ENCODE data around the gene TMEM92.
"Not testable (repeated sequence)": the region's sequence is repeated elsewhere in the genome, so short reads cannot be mapped to it uniquely, and the experiment has no call there.

Gene TMEM92

DNA sequence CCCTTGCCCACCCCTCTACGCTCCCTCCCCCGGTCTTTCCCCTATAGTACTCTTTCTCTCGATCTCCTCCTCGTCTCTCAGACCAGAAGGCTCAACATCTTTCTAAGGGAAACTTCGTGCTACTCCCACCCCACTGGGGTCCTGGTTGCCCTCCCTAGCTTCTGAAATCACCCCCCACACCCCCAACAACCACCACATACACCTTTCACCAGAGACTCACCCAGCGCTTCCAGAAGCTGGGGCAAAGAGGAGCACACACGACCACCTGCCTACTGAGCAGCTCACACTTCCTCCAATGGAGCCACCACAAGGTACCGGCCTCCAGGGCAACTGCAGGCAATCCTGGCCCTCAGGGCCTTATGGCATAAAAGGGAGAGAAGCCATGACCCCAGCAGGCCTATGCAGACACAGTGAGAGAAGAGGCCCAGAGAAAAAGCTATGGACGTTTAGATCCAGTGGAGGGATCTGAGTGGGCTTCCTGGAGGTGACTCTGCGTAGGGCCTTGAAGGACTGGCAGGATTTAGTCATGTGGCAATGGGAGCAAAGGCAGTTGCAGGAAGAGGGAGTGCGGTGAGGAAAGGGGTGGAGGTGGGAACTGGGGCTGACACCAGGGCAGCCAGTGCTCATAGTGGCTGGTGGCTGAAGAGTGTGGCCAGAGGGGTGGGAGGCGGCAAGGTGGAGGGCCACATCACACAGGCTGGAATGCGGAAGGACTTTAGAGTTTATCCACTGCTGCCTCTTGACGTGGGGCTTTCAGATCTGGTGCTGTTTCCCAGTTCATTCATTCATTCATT lies 12.1 kb upstream of the TMEM92 start:
- DNase-seq = no peak

DNA sequence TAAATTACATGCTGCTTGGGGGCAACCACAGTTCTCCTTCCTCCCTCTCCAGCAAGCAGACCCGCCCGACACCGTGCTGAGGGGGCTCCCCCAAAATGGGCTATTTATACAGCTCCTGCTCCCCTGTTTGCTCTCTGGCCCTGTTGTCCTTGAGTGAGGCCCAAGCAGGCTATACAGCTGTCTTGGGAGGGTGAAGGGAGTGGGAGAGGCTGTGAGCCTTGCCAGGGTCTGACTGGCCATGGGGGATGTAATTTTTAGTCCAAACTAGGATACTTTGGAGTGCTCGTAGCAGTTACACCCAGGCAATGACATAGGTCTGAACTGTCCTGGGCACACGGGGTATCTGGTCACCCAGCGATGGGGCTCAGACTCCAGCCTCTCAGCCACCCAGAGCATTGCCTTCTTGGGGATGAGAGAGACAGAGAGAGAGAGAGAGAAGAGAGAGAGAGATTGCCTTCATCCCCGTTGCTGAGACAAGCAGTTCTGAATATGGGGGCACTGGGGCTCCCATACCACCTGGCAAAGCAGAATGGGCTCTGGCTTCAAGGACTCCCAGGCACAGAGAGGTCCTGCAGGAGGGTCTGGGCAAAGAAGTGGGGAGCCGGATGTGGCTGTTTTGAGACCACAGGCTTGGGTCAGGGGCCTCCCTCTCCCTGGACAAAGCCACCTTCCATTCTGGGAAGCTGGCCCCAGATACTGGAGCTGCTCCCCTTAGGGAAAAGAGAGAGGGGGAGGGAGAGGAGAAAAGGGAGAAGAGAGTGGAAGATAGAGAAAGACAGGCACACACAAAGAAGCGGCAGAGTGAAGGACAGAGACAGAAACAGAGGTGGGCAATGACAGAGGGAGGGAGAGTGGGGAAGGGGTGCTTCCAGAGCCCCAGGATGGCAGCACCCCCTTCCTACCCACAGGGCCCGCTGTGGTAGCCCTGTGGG lies 10.7 kb upstream of the TMEM92 start:
- DNase-seq = no peak

DNA sequence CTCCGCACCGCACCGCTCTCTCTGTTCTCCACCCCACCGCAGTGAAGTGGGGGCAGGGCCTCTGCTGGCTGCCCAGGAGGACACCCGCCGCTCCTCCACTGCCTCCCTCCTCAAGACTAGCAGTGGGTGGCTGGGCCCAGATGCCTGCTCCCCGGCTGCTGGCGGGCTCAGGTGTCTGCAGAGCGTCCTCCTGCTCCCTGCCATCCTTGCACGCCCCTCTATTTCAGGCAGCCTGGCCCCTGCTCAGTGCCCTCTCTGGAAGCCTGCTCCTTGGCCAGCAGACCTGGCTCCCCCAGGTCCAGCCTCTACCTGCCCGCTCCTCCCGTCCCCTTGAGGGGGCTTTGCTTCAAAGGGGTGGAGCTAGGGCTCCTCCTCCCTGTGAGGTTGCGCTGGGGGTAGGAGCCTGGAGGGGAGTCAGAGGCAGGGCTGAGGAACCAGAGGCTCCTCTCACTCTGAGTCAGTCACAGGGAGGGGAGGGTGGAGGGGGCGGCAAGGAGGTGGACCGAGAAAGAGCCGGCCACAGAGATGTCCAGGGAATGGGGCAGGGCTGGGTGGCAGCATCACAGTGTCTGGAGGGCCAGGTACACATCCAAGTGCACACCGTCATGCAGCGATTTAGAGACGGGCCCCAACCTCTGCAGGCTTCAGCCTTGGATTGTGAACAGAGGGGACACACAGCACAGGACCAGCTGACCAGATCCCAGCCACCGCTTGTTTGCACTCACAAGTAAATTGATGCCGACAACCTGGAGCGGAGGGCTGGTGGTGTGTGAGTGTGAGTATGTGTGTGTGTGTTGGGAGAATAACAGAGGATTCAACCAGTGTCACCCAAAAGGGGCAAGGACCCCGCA lies 9.8 kb upstream of the TMEM92 start:
- DNase-seq = peak; percentile 48

DNA sequence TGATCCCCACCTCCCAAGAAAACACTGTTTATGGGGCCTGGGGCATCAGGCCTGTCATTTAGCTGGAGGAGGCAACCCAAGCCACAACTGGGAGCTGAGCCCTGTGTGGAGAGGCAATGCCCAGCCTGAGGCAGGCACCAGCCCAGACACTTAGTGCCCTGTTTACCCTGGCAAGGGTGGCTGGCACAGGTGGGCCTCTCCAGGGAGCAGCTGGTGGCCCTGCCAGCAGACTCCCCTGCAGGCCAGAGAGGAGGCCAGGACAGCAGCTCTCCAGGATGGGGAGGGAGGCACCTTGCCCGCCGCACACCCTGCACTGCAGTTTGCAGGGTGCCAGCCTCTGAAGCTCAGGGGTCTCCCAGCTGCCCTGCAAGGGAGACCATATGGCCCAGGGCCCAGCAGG lies 9.1 kb upstream of the TMEM92 start:
- no peak for DNase-seq

DNA sequence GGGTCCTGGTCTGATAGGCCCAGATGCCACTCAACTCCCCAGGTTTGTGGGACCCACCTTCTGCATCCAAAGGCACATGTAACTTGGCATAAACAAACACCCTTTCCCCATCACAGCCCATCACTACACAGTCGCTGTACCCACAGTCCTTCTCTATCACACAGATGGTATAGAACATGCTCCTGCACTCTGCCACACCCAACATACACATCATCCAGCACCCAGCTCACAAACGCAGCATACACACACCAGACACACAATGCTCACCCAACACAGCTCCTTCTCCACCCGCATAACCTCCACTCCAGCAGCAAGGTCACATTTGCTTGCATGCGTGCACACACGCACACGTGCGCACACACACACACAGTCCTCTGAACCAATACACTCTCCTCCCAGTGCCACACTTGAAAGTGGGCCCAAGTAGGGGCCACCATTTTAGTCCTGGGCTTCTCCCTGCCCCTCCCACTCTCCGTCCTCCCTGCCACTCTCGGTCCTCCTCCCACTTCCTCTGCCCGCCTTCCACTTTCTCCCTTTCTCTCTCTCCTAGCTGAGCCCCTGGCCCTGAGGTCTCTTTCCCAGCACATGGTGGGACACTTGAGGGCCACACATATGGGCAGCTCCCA lies 8.5 kb upstream of the TMEM92 start:
- peak; percentile 30 for DNase-seq

DNA sequence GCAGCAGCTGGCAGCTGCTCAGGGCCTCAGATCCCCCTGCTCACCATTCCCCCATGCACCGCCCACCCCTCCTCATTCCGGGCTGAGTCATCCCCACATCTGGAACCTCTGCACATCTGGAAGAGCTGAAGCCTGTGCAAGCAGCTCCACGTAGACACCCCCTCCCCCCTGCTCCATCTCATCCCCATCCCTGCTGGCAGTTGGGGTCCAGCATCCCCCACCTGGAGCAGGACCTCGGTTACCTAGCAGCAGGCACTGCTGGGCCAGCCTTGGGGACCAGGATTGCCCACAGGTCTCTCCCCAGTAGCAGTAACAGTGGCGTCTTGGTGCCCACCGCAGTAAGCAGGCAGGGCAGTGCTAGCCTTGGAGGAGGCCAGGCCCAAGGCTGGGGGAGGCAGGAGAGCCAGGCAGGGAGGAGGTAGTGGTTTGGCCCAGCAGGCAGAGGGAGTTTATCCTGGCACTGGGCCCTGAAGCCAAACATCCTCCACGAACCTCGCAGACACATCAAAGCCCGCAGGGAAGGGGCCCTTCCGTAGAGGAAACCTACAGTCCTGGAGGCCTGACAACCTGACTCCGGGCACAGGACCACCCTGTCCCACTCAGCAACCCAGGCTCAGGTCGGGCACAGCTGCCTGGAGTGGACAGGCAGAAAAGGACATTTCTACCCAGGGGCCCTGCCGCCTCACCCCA lies 7.7 kb upstream of the TMEM92 start:
- peak; percentile 85 for DNase-seq

DNA sequence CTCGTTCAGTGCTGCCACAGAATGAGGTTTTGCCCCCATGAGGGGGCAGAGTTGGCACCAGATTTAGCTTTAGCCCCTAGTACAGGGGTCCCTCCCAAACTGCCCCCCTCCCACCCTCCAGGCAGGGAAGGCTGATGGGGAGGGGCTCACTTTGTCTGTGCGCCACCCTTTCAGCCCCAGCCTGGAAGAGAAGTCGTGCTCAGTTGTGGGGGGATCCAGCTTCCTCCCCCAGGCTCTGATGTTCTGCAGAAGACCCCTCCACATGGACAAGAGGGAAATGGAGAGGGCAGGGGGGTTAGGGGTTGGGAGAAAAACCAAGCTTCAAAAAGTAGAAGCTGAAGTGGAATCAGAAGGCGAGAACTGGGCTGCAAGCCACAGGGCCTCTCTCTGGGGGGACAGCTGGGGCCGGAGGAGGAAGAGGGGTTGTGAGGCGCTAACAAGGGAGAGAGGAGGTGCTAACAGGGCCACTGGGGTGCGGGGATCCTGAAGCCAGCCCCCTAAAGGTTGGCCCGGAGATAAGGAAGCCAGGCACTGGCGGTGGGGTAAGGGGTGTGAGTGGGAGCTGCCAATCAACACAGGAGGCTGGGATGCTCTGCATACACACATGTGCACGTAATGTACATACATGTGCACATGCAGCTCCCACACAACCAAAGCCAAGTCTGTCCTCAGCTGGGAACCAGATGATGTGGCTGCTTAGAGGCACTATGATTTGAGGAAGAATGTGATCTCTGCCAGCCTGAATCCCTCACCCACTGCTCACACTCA lies 7.0 kb upstream of the TMEM92 start:
- DNase-seq = peak; percentile 78

DNA sequence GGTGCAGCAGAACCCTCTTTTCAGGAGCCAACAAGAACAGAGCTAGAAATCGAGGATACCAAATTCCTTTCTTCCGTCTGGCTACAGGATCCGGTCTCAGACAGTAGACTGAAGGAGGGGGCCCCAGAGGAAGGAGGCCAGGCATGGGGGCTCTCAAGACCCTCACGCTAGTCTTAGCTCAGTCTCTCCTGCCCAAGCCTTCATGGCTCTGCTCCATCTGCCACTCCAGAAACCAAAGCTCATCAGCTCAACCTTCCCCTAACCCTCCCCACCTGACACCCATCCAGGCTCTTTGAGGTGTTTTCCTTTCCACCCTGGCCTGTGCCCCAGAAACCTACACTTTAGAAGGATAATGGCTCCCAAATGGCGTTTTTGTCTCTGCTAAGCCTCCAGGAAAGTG lies 6.2 kb upstream of the TMEM92 start:
- DNase-seq = no peak

DNA sequence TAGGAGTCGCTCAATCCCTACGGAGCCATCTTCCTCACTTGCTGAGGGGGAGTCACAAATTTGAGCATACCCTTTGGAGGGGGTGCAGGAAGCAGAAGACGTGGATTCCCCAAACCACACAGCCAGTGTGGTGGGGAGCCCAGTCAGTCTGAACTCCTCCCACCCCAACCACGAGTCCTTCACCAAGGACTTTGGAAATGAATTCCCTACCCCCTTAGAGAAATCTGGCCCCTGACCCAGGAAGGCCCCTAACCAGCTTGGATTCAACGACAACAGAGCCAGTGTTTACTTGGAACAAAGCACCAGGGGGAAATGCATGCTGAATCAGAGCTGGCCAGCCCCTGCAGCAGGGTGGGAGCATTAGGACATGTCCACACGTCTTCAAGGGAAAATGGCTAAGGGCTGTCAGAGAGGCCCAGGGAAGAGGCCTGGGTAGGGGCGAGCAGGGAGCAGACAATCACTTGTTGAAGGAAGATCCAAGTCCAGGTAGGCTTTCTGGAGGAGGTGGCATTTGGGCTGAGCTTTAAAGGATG lies 5.5 kb upstream of the TMEM92 start:
- DNase-seq = peak; percentile 56

DNA sequence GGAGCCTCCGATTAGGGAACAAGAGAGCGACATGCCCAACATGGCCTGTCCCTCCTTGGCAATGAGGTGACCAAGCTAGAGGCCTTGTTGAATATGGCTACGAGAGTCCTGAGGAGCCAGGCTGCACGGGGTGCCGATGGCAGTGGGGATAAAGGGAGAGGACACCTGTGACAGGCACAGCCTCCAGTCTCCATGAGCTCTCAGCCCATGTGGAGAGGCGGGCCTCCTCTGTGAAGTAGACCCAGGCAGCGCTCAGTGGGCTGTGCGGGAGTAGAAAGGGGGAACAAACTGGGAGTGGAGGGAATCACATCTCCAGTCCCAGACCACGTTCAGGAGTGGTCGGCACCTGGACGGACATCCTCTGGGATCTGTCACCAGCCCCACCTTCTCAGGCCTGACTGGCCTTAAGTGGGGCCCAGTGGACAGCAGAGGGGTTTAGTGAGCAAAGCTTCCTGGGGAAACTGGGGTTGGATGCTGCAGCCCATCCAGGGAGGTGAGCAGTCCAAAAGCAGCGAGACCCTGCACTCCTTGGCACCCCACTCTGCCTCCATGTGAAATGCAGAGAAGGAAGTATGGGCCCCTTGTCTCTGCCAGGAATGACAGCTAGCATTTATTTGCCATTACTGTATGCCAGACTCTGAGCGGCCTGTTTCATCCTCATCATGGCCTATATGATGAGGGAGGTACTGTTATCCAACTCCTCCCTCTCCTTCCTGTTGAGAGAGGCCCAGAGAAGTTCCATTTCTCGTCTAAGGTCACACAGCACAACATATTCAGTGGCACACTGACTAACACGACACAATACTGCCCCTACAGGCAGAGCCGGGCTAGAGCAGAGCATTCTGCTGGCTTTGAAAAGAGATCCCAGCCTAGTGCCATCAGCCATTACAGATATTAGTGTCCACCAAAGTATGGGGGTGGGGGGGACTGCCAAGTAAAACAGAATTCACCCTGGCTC lies 4.5 kb upstream of the TMEM92 start:
- DNase-seq = peak; percentile 89

DNA sequence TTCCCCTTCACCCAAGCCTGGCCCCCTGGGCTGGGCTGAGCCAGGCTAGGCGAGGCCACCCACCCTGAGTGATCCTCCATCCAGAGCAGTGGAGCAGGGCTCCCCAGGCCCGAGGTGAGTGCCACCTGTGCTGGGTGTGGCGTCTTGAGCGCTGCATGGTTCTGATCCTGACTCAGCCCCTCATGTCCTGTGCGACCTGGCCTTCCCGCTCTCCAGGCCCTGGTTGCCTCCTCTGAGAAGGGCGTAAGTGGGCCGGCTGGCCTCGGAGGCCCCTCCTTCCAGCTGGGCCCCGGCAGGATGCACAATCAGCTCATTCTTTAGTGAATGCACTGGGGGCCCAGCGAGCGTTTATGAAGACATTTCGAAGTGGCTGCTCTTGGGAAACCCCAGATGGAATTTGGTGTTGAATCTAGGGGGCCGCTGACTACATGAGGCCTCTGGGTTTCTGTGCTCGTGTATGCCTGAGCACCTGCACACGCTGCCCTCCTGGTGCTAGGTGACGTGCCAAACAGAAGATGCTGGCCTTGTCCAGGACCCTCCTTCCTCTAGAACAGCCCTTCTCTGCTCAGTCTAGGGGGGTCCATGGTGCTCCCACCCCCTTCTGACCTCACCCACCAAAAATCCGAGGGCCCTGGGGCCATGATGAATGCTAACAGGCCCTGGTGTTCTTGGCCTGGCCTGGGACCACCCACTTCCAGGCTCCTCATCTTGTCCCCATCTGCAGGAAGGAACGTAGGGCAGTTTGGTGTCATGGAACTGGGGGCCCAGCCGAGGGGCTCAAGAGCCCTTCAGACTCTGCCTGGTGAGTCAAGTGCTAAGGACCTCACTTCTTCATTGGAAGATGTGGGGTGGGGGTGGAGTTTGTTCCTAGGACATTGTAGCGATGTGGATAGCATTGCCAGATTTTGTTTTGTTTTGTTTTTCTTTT lies 3.6 kb upstream of the TMEM92 start:
- peak; percentile 79 for DNase-seq

DNA sequence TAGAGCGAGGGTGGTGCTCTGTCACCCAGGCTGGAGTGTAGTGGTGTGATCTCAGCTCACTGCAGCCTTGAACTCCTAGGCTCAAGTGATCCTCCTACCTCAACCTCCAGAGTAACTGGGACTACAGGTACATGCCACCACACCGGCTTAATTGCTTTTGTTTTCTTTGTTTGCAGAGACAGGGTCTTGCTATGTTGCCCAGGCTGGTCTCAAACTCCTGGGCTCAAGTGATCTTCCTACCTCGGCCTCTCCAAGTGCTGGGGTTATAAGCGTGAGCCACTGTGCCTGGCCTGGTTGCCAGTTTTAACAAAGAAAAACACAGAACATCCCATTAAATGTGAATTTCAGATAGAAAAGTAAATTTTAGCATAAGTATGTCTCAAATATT lies 2.9 kb upstream of the TMEM92 start:
- not testable (repeated sequence) for DNase-seq

DNA sequence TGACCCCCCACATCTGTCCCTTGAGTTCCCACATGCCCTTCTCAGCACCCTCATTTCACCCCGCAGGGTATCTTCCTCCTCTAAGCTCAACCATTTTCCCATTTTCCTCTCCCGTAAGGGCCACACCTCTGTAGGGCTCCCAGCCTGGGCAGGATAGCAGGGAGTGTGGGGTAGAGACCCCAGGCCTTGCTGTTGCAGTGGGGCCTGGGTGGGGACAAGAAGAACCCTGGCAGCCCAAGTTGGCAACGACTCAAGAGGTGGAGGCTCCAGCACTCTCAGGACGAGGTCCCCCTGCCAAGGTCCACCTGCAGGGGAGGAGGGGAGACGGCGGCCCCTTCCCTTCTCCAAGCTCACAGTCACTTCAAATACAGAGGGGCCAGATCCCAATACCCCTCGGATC lies 2.0 kb upstream of the TMEM92 start:
- no peak for DNase-seq

DNA sequence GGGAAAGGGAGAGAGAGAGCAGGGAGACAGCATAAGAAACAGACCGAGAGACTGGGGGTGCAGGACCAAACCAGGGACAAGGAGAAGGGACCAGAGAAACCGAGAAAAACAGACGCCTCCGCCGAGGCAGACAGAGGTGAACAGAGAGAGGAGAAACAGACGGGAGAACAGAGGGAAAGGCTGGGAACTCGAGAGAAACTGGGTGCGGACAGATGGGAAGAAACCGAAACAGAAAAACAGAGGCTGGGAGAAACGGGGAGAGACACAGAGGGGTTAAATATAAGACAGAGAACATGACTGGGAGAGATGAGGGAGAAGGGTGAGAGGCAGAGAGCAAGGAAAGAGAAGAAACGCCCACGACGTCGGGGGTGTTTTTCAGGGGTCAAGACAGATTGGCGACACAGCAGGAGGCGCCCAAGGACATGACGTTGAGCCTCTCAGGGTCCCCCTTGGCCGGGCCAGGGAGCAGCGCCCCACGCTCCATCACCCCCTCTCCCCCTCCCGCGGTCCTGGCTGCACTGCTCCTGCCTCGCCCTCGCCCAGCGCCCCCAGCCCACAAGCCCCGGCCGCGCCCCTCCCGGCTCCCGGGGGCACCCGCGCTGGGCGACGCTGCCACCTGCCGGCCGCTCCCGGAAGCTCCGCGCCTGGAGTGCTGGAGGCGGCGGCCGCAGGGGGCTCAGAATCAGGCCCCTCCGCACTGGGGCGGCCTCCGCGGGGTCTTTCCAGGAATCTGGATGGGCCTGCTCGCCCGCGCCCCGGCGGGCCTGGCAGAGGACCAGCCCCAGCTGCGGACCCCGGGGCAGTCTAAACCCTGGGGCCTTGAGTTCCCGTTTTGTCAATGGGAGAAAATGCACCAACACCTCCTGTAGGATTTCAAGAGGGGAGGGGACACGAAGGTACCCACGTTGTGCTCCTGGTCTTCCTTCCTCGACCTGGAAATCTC lies 1.3 kb upstream of the TMEM92 start:
- peak; percentile 85 for DNase-seq

DNA sequence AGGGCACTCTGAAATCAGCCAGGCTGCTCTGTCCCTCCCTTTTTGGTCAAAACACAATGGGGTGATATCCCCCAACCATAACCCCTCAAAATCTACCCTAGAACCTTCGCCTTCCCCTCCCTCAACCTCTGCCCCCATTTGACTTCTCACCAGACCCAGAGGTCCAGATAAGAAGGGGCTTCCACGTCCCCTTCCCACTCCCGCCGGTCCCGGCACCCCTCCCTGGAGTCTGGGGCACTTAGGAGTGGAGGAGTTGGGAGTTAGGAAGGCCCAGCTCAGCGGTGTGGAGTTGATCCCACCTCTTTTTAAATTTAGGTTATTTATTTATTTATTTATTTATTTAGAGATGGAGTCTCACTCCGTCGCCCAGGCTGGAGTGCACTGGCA lies 619 bp upstream of the TMEM92 start:
- no peak for DNase-seq

DNA sequence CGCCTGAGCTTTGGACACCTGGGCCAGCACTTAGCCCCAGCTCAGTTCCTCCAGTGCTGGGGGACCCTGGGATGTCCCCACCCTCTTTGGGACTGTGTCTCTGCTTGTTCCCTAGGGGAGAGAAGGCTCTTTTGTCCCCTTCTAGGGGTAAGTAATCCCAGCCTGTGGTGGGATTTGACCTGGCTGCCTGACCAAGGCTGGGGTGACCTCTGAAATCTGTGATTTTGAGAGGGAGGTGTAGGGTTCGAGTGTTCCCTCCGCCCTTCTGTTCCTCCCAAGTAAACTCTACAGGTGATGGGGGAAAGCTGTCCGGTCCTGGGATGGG lies 593 bp downstream of the TMEM92 start:
- DNase-seq = no peak

DNA sequence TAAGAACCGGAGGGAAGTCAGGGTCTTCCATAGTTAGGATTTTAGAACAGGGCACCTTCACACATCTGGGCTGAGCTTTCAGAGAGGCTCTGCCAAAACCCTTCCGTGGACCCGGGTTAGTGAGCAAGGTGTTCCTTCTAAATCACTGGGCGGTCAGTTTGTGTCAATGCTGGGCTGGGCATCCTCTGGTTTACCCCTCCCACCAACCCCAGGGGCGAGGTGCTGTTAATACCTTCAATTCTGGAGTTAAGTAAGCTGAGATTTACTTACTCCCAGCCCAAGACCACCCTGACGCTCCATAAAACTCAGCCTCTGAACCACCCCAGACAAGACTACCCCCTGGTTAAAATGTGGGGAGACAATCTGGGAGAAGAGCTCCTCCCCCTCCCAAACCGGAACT lies 1.0 kb downstream of the TMEM92 start:
- no peak for DNase-seq
